ENCODE results near the gene RGS12.

Gene RGS12

DNA sequence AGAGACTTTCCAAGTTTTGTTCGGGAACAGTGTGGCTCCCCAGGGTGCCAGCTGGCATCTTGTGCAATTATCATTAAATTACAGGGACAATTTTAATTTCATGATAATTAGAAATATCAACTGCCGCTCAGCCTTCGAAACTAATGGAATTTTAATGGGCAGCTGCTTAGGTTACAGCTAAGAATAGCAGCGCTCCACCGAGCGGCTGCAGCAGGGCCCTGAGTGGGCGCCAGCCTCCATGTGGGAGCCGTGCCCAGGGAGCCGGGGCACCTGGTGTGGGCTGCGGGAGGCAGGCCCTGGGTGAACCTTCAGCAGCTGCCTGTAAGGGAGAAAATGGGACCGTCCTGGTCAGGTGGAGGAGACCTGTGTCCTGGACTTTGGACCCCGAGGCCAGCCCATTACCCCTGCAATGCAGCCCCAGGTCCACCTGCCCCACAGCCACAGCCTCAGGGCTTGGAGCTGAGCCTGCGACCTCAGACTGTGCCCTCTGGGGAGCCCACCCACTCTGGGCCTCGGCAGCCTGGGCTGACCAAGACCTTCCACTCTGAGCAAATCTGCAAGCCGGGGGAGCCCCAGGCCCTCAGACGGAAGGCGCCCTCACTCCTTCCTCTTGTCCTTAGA lies 22.7 kb upstream of the RGS12 start:
- H3K4me3 ChIP-seq (ENCODE audit: low read depth, low read length) = no peak overlapping the region
- TF ChIP-seq, protein P1, sequence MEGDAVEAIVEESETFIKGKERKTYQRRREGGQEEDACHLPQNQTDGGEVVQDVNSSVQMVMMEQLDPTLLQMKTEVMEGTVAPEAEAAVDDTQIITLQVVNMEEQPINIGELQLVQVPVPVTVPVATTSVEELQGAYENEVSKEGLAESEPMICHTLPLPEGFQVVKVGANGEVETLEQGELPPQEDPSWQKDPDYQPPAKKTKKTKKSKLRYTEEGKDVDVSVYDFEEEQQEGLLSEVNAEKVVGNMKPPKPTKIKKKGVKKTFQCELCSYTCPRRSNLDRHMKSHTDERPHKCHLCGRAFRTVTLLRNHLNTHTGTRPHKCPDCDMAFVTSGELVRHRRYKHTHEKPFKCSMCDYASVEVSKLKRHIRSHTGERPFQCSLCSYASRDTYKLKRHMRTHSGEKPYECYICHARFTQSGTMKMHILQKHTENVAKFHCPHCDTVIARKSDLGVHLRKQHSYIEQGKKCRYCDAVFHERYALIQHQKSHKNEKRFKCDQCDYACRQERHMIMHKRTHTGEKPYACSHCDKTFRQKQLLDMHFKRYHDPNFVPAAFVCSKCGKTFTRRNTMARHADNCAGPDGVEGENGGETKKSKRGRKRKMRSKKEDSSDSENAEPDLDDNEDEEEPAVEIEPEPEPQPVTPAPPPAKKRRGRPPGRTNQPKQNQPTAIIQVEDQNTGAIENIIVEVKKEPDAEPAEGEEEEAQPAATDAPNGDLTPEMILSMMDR (IDR thresholded peaks at IDR 0.05; ENCODE audit: low read depth, low read length) = no peak

DNA sequence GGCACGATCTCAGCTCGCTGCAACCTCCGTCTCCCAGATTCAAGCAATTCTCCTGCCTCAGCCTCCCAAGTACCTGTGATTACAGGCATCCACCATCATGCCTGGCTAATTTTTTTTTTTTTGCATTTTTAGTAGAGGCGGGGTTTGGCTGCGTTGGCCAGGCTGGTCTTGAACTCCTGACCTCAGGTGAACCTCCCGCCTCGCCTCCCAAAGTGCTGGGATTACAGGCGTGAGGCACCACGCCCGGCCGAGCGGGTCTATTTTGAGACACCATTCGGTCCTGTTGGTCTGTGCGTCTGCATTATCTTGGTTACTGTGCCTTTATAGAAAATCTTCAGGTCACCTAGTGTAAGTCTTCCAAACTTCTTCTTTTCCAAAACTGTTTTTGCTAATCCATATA lies 21.7 kb upstream of the RGS12 start:
- H3K4me3 ChIP-seq (ENCODE audit: low read depth, low read length) = no peak overlapping the region
- TF ChIP-seq, protein P1 (IDR thresholded peaks at IDR 0.05; ENCODE audit: low read depth, low read length) = no peak

DNA sequence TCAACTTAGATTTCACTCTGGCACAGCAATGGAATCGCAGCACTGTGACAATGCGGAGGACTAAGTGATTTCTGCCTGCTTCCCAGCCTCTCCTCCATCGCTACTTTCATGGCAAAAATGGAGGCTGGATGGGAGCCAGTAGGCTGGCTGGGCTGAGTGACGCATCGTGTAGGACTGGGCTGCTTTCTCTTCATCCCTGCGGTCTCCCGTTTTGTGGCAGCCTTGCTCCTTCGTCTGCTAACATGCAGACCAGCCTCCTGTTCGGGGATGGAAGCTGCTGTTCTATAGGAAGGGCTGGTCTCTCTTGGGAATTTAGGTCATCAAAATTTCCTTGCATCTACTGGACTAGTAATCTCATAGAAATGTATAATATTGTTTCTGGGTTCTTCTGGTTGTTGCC lies 15.8 kb upstream of the RGS12 start:
- TF ChIP-seq, protein P1 (IDR thresholded peaks at IDR 0.05; ENCODE audit: low read depth, low read length) = no peak
- H3K4me3 ChIP-seq (ENCODE audit: low read depth, low read length) = no peak overlapping the region

DNA sequence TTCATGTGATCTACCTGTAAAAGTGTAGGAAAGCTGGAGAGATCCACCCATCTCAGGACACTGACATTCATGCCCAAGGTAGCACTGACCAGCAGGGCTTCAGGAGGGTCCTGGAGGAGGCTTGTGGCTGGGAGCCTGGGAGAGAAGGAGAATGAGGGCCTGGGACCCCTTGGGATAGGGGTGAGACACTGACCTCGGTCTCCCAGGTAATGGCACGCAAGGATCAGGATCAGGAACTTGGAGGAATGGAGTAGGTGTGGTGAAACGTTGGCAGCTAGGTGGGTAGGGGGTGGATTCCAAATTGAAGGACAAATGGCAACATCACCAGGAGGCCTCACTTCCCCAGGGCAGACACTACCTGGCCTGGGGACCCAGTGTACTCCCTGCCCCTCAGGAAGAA lies 12.4 kb upstream of the RGS12 start:
- TF ChIP-seq, protein P1 (IDR thresholded peaks at IDR 0.05; ENCODE audit: low read depth, low read length) = no peak
- H3K4me3 ChIP-seq (ENCODE audit: low read depth, low read length) = no peak overlapping the region

DNA sequence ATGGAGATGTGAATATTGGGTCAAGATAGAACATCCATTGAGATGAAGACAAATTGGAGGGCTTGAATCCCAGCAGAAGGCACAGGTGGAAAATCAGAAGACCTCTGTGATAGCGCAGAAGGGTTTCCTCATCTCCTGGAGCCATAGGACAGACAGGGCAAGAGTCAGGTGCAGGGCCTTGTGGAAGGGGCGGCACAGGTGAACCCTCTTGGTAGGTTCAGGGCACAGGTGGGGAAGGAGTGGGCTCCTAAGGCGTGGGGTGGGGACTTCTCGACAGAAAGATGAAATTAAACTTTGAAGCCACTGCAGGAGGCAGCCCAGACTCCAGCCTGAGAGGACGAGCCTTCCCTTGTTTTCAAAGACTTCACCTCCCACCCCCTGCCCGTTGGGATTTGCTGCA lies 9.3 kb upstream of the RGS12 start:
- TF ChIP-seq, protein P1 (IDR thresholded peaks at IDR 0.05; ENCODE audit: low read depth, low read length) = no peak
- H3K4me3 ChIP-seq (ENCODE audit: low read depth, low read length) = no peak overlapping the region

DNA sequence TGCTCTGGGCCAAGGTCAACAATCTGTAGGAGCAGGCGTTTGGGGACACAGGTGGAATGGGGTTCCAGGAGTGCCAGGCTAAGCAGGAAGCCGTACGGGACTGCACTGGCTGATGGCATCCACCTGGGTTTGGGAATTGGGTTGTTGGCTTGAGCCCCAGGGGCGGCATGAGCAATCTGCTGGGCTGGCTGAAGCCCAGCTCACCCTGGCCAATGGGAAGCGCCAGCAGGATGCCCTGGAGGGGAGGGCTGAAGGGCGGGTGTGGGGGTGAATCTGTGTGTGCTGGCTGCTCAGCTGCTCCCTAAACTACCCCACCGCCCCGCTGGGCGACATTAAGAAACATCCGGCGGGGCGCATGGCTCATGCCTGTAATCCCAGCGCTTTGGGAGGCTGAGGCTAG lies 8.9 kb upstream of the RGS12 start:
- H3K4me3 ChIP-seq (ENCODE audit: low read depth, low read length) = no peak overlapping the region
- TF ChIP-seq, protein P1 (IDR thresholded peaks at IDR 0.05; ENCODE audit: low read depth, low read length) = no peak

DNA sequence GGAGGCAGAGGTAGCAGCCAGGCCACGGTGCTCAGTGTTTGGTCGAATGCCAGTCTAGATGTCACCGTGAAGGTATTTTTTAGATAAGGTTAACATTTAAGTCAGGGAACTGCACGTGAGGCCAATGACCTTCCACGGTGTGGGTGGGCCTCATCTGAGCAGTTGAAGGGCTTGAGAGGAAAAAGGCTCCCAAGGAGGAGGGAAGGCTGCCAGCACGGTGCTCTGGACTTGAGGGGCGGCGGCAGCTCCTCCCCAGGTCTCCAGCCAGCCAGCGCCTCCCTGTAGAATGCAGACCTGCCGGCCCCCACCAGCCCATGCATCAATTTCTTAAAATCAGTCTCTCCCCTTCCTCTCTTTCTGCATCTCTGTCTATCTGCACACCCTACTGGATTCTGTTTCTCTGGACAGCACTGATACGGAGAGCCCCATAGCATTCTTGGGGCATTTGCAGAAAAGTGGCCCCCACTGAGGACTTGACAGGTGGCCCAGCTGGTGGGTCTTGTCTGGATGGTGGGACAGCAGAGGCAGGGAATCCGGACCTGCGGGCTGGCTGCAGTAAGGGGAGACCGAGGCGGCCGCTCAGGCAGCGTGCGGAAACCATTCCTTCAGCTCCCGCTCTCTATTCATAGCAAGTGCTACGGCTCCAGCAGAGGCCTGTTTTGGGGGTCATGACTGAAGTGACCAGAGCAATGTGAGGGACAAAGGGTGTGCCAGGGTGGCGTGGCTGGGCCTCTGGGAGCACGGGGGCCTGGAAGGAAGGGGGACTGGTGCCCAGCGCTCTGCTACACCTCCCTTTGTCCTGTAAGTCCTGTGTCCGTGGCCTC lies 7.9 kb upstream of the RGS12 start:
- TF ChIP-seq, protein P1 (IDR thresholded peaks at IDR 0.05; ENCODE audit: low read depth, low read length) = no peak
- no peak overlapping the region for H3K4me3 ChIP-seq (ENCODE audit: low read depth, low read length)

Measured in WI38 (cell line).